Tibial nerve (tissue), 4 donors: ENCODE data around the gene PDHX. TPM values are rescaled to one million over a fixed set of nuclear protein-coding genes. Genes with fewer than 3 reads are reported as not detected.

Experiments
- DNase-seq, 2 donors: peaks; one replicate each; pipeline ENCODE4 v3.0.0-alpha.2; 2019; ENCODE audit warnings: low spot score in 2 of 2
- H3K27ac ChIP-seq, 4 donors: fragments of 200-600 bp; sonication (generic) in 3 of 4; one replicate each; pipeline ENCODE4 v1.5.1; 2017 to 2019; ENCODE audit warnings: mild to moderate bottlenecking in 1 of 4
- H3K27me3 ChIP-seq, 2 donors: fragments of 200-600 bp; sonication (generic) in 1 of 2; one replicate each; pipeline versions ENCODE4 v1.5.1 to v1.6.0; 2017 to 2019
- H3K36me3 ChIP-seq, 3 donors: fragments of 200-600 bp; sonication (generic); one replicate each; pipeline ENCODE4 v1.5.1; 2018 to 2019
- H3K4me1 ChIP-seq, 4 donors: fragments of 200-600 bp; sonication (generic) in 3 of 4; one replicate each; pipeline ENCODE4 v1.5.1; 2017 to 2019
- H3K4me3 ChIP-seq, 4 donors: fragments of 200-600 bp; sonication (generic) in 3 of 4; one replicate each; pipeline ENCODE4 v1.5.1; 2017 to 2019; ENCODE audit warnings: mild to moderate bottlenecking in 1 of 4, moderate library complexity in 1 of 4
- H3K9me3 ChIP-seq, 4 donors: fragments of 200-600 bp; sonication (generic) in 3 of 4; one replicate each; pipeline ENCODE4 v1.5.1; 2017 to 2019
- EP300 ChIP-seq, 2 donors: sonication (generic); formaldehyde crosslinking; IDR thresholded peaks; one replicate each; pipeline ENCODE4 v1.6.1; 2017; ENCODE audit warnings: antibody characterized with exemption in 2 of 2, mild to moderate bottlenecking in 1 of 2
- POLR2A ChIP-seq, 2 donors: fragments of 450-650 bp; IDR thresholded peaks; one replicate each; pipeline ENCODE4 v1.6.1; 2017; ENCODE audit warnings: antibody characterized with exemption in 2 of 2, mild to moderate bottlenecking in 2 of 2, moderate library complexity in 2 of 2
- WGBS, 2 donors: methylation state at CpG; one replicate each; pipeline ENCODE4 v1.1.5; 2018; 5-methylcytosine and 5-hydroxymethylcytosine counted together
- total RNA-seq, 4 donors: library from RNA; depleted of rRNA; stranded (reverse); fragments of >200 nt; gene quantifications; one replicate each; pipeline ENCODE4 v1.1.0, GENCODE V29; 2016
- TF ChIP-seq, protein P1 (sequence below), 5 experiments: fragments of 200-600 bp in 3 of 5; fragments of 450-650 bp in 2 of 5; sonication (generic) in 3 of 5; IDR thresholded peaks; one replicate each; pipeline ENCODE4 v1.5.1; 2016 to 2019; ENCODE audit warnings: antibody characterized with exemption in 5 of 5, mild to moderate bottlenecking in 3 of 5, moderate library complexity in 2 of 5

Gene PDHX
- total RNA-seq, 4 donors from 2014 or later: 18.8 to 30.6 (median 23.2) TPM

DNA sequence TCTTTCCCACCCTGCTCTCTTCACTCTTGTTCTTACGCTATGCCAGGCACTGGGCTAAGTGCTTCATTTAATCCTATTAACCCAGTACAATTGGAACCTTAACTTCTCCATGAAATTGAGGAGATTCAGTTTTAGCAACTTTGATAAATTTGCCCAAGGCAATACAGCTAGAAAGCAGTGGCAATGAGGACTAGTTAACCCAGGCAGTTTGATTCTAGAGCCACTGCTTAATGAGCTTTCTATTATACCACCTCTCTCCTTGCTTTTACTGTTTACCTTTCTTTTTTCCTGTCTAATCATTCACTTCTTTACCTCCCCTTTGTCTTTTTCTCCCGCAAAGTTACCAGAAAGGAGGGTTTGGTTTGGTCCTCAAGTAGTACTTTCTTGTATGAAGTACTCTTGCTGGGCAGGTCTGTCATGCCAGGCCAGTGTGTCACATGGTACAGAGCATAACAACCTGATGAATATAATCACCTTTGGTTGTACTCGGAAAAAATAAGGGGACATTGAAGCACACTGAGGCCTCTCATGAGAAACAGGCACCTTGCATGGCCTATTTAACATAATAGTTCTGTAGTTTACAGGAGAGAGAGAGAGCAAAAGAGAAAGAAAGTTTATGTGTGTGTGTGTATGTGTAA, 70.6 kb downstream of the PDHX start:
- 92 to 97% methylated on average over 3 of the region's 3 CpGs for WGBS, 2 donors
- Histone ChIP-seq H3K9me3 (no peaks in the 10 kb centered on the region), H3K36me3 (peaks cover 0 to 34% (median 0%) of the 10 kb centered on the region in 3 donors), H3K4me3 (no peak overlapping the region), H3K4me1 (no peaks in the 10 kb centered on the region), H3K27ac (no peak overlapping the region), H3K27me3 (no peaks in the 10 kb centered on the region)
- TF ChIP-seq POLR2A (IDR thresholded peaks at IDR 0.05): no peak
- TF ChIP-seq, protein P1, sequence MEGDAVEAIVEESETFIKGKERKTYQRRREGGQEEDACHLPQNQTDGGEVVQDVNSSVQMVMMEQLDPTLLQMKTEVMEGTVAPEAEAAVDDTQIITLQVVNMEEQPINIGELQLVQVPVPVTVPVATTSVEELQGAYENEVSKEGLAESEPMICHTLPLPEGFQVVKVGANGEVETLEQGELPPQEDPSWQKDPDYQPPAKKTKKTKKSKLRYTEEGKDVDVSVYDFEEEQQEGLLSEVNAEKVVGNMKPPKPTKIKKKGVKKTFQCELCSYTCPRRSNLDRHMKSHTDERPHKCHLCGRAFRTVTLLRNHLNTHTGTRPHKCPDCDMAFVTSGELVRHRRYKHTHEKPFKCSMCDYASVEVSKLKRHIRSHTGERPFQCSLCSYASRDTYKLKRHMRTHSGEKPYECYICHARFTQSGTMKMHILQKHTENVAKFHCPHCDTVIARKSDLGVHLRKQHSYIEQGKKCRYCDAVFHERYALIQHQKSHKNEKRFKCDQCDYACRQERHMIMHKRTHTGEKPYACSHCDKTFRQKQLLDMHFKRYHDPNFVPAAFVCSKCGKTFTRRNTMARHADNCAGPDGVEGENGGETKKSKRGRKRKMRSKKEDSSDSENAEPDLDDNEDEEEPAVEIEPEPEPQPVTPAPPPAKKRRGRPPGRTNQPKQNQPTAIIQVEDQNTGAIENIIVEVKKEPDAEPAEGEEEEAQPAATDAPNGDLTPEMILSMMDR (IDR thresholded peaks at IDR 0.05): no peak
- TF ChIP-seq EP300 (IDR thresholded peaks at IDR 0.05): no peak
- no peak for DNase-seq

DNA sequence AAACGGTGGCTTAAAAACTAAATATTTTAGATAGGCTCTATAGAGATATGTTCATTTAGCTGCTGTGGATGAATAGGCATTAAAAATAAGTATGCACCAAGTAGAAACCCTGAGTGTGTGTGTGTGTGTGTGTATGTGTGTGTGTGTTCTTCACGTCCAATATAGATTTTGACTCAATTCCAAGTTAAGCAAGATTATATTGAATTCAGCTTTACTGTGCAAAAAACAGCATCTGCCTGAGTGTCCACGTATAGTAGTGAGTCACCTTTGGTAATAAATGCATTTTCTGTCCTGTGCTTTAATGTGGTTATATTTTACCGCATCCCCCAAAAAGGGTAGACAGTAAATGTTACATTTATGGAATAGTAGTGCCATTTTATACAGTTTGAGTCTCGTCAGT, 71.2 kb downstream of the PDHX start:
- Histone ChIP-seq H3K27me3 (no peaks in the 10 kb centered on the region), H3K36me3 (peaks cover 0 to 34% (median 0%) of the 10 kb centered on the region in 3 donors), H3K27ac (no peak overlapping the region), H3K9me3 (no peaks in the 10 kb centered on the region), H3K4me1 (no peaks in the 10 kb centered on the region), H3K4me3 (no peak overlapping the region)
- DNase-seq: no peak
- no peak for TF ChIP-seq POLR2A (IDR thresholded peaks at IDR 0.05)
- no peak for TF ChIP-seq EP300 (IDR thresholded peaks at IDR 0.05)
- TF ChIP-seq, protein P1 (IDR thresholded peaks at IDR 0.05): no peak
- 77 to 81% methylated on average over 5 of the region's 5 CpGs for WGBS, 2 donors

DNA sequence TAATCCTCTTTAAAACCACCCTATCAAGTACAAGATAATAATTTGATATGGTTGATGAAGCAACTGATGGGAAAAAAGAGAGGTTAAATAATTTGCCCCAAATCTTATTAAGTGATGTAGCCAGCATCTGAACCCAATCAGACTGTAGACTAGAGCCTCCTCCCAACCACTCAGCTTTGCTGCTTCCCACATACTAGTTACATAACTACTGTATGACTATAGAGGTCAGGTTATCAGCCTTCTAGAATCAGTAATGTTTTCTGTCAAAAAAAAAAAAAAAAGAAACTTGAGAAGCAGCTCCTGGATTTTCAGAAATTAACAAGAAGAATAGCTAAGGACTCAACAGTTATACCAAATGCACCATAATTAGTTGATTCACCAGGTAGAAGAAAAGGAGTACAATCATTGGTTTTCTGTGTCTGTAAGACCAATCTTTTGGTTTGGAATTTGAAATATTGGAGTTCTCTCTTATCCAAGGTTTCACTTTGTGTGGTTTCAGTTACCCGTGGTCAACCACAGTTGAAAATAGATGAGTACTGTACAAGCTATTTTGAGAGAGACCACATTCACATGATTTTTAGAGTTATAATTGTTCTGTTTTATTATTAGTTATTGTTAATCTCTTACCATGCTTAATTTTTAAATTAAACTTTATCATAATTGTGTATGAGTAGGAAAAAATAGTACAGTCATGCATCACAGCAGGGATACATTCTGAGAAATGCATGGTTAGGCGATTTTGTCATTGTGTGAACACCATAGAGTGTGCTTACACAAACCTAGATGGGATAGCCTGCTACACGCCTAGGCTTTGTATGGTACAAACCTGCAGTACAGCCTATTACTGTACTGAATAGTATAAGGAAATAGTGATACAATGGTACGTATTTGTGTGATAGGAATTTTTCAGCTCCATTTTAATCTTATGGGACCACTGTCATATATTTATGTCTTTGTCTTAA, 72.2 kb downstream of the PDHX start:
- DNase-seq: no peak
- Histone ChIP-seq H3K27ac (no peak overlapping the region), H3K4me1 (no peaks in the 10 kb centered on the region), H3K4me3 (no peak overlapping the region), H3K27me3 (no peaks in the 10 kb centered on the region), H3K36me3 (peaks cover 0 to 41% (median 0%) of the 10 kb centered on the region in 3 donors), H3K9me3 (no peaks in the 10 kb centered on the region)
- TF ChIP-seq POLR2A (IDR thresholded peaks at IDR 0.05) (no peak), EP300 (IDR thresholded peaks at IDR 0.05) (no peak)
- TF ChIP-seq, protein P1 (IDR thresholded peaks at IDR 0.05): no peak
- WGBS, 2 donors: 88 to 91% methylated on average over 4 of the region's 4 CpGs

DNA sequence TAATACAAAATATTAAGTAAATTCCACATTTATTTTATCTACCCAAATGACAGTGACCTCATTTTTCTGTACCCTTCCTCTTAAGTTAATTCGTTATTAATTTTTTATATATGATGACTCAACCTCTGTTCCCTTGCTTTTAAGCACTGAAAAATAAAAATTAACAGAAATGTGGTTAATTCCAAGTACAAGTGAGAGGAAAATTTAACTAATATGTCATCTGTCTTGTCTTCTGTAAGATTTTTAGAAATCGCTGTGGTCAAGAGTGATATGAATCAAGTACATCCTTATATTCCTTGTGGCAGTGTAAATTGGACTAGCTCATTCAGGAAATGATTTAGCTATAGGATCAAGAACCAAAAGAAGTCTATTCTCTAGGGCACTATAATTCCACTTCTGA, 74.5 kb downstream of the PDHX start:
- Histone ChIP-seq H3K36me3 (peaks cover 0 to 31% (median 0%) of the 10 kb centered on the region in 3 donors), H3K27me3 (no peaks in the 10 kb centered on the region), H3K27ac (no peak overlapping the region), H3K4me3 (no peak overlapping the region), H3K4me1 (no peaks in the 10 kb centered on the region), H3K9me3 (no peaks in the 10 kb centered on the region)
- TF ChIP-seq, protein P1 (IDR thresholded peaks at IDR 0.05): no peak
- no peak for DNase-seq
- WGBS, 2 donors: 92 to 94% methylated on average over 2 of the region's 2 CpGs

DNA sequence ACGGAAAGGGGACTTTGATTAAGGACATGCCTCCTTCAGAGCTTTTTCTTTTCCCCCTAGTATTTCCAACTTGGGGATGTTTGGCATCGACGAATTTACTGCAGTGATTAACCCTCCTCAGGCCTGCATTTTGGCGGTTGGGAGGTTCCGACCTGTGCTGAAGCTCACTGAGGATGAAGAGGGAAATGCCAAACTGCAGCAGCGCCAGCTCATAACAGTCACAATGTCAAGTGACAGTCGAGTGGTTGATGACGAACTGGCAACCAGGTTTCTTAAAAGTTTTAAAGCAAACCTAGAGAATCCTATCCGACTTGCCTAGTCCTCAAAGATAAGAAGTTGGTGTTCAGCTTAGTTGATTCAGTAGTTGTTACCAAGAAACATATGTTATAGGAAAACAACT, 78.4 kb downstream of the PDHX start:
- 91 to 92% methylated on average over 9 of the region's 9 CpGs for WGBS, 2 donors
- Histone ChIP-seq H3K27ac (no peak overlapping the region), H3K4me1 (no peaks in the 10 kb centered on the region), H3K36me3 (peaks cover 0 to 15% (median 0%) of the 10 kb centered on the region in 3 donors), H3K27me3 (no peaks in the 10 kb centered on the region), H3K9me3 (no peaks in the 10 kb centered on the region), H3K4me3 (no peak overlapping the region)
- TF ChIP-seq POLR2A (IDR thresholded peaks at IDR 0.05): no peak
- TF ChIP-seq, protein P1 (IDR thresholded peaks at IDR 0.05): no peak
- no peak for TF ChIP-seq EP300 (IDR thresholded peaks at IDR 0.05)
- no peak for DNase-seq
